Psoas muscle (tissue), 8 donors: ENCODE measurements around the gene UBE2M. TPM values are rescaled to one million over a fixed set of nuclear protein-coding genes. Genes with fewer than 3 reads are reported as not detected.
"Not testable (repeated sequence)": the region's sequence is repeated elsewhere in the genome, so short reads cannot be mapped to it uniquely, and the experiment has no call there.

Experiments used
- ATAC-seq, 4 donors: fragments of 200-7000 bp; cut with Tn5 transposase; one replicate each; pipeline ENCODE4 v1.9.1; 2020; ENCODE audit warnings: moderate library complexity in 3 of 4, mild to moderate bottlenecking in 2 of 4
- DNase-seq, 2 donors: peaks; one replicate each; pipeline ENCODE4 v3.0.0-alpha.2; 2020
- H3K27ac ChIP-seq: fragments of 200-600 bp; one replicate; pipeline ENCODE4 v1.8.0; 2022
- H3K27me3 ChIP-seq, 3 donors: fragments of 200-600 bp in 1 of 3; one replicate each; pipeline versions ENCODE4 v1.6.1 to v1.8.0; 2013 to 2022; ENCODE audit warnings: low read length in 2 of 3, mild to moderate bottlenecking in 2 of 3, moderate library complexity in 1 of 3; ENCODE audit not compliant: insufficient read depth in 3 of 3
- H3K36me3 ChIP-seq, 2 donors: fragments of 200-600 bp in 1 of 2; one replicate each; pipeline versions ENCODE4 v1.6.1 to v1.8.0; 2013 to 2022; ENCODE audit warnings: low read depth in 1 of 2, mild to moderate bottlenecking in 1 of 2, moderate library complexity in 1 of 2; ENCODE audit not compliant: insufficient read depth in 1 of 2
- H3K4me1 ChIP-seq: fragments of 200-600 bp; one replicate; pipeline ENCODE4 v1.8.0; 2022
- H3K4me3 ChIP-seq: fragments of 200-600 bp; one replicate; pipeline ENCODE4 v1.8.0; 2022; ENCODE audit warnings: mild to moderate bottlenecking
- H3K9me3 ChIP-seq: fragments of 200-600 bp; one replicate; pipeline ENCODE4 v1.8.0; 2022
- whole genome bisulfite sequencing, 3 donors: extraction: QIAGEN DNeasy Blood & Tissue Kit; methylation state at CpG; one replicate each; pipeline versions ENCODE4 v1.1.6 to v1.1.7; 2013; 5-methylcytosine and 5-hydroxymethylcytosine counted together
- intact Hi-C, 2 donors: fragments of 100-400 bp; cut with DNase I; formaldehyde crosslinking; loops; one replicate each; pipeline versions ENCODE4 v1.11.0 to v1.14.2; 2022
- polyA plus RNA-seq, 3 donors: library from polyadenylated mRNA; stranded (reverse); fragments of 200-250 nt; gene quantifications; one replicate each; pipeline ENCODE4 v1.2.3, GENCODE V29; 2013
- total RNA-seq, 4 donors: library from RNA; stranded (reverse); fragmentation: NEBNext Ultra II Directional in 2 of 4; extraction: Animal tissue kit (Norgen Biotek cat#: 25700) in 2 of 4; gene quantifications; one replicate each; pipeline versions ENCODE4 v1.2.1 to v1.2.4, GENCODE V29; 2021 to 2023
- TF ChIP-seq, protein P1 (sequence below): fragments of 200-600 bp; IDR thresholded peaks from one replicate; pipeline ENCODE4 v1.8.0; 2022; ENCODE audit warnings: antibody characterized with exemption
- donor health status: healthy with polysubstance abuse.
- donor health status: DM: no; HTN: no; CAD: no; lungs with moderate emphysema.
- donor health status: Bipolar disorder and iron deficiency.
- donor health status: healthy.
- donor health status: DM: yes; HTN: yes; CAD: no.
- donor health status: DM: no; HTN: no; CAD: no.
- donor health status: DM: no; HTN: no; CAD: no.
- donor health status: DM: yes; HTN: yes; CAD: no.

UBE2M gene
- total and polyA plus RNA-seq, 7 donors = 86.8 to 146 (median 144) TPM

- ATAC-seq = no peak
- DNase-seq = no peak
- H3K27ac ChIP-seq = no peak overlapping the region
- H3K4me3 ChIP-seq = no peak overlapping the region
- 85 to 86% (median 86%) methylated on average over 11 of the region's 11 CpGs for WGBS, 3 donors
- intact Hi-C loops = no loop called here
- peaks cover 0 to 19% of the 10 kb centered on the region in 2 donors for H3K36me3 ChIP-seq
- no peaks in the 10 kb centered on the region for H3K9me3 ChIP-seq
- TF ChIP-seq, protein P1, sequence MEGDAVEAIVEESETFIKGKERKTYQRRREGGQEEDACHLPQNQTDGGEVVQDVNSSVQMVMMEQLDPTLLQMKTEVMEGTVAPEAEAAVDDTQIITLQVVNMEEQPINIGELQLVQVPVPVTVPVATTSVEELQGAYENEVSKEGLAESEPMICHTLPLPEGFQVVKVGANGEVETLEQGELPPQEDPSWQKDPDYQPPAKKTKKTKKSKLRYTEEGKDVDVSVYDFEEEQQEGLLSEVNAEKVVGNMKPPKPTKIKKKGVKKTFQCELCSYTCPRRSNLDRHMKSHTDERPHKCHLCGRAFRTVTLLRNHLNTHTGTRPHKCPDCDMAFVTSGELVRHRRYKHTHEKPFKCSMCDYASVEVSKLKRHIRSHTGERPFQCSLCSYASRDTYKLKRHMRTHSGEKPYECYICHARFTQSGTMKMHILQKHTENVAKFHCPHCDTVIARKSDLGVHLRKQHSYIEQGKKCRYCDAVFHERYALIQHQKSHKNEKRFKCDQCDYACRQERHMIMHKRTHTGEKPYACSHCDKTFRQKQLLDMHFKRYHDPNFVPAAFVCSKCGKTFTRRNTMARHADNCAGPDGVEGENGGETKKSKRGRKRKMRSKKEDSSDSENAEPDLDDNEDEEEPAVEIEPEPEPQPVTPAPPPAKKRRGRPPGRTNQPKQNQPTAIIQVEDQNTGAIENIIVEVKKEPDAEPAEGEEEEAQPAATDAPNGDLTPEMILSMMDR = no peak
- peaks cover 15% of the 10 kb centered on the region for H3K4me1 ChIP-seq
- H3K27me3 ChIP-seq = no peaks in the 10 kb centered on the region
Measured at GRCh38 chr19:58578012-58578925, 19.9 kb upstream of the UBE2M start.

GRCh38 chr19:58577581-58577980 lies 19.2 kb upstream of the UBE2M start:
- H3K4me1 ChIP-seq = peaks cover 15% of the 10 kb centered on the region
- H3K4me3 ChIP-seq, ATAC-seq, DNase-seq, H3K27ac ChIP-seq, intact Hi-C loops, H3K27me3 ChIP-seq, H3K9me3 ChIP-seq: not testable (repeated sequence)
- H3K36me3 ChIP-seq = peaks cover 0 to 12% of the 10 kb centered on the region in 2 donors
- WGBS, 3 donors = 92 to 96% (median 93%) methylated on average over 2 of the region's 2 CpGs

GRCh38 chr19:58575183-58576041 lies 17.0 kb upstream of the UBE2M start:
- peak; percentile 68 to 77 (median 68) for ATAC-seq
- peak; percentile 91 to 94 for DNase-seq
- no peaks in the 10 kb centered on the region for H3K9me3 ChIP-seq
- H3K4me1 ChIP-seq = peaks cover 18% of the 10 kb centered on the region
- H3K27me3 ChIP-seq = no peaks in the 10 kb centered on the region
- H3K36me3 ChIP-seq = peaks cover 0 to 10% of the 10 kb centered on the region in 2 donors
- 0 to 1% (median 0%) methylated on average over 61 to 66 of the region's 66 CpGs for WGBS, 3 donors
- intact Hi-C loops = no loop called here
- H3K4me3 ChIP-seq = peak overlapping the region; percentile 94
- TF ChIP-seq, protein P1 = no peak
- peak overlapping the region; percentile 99 for H3K27ac ChIP-seq

DNA sequence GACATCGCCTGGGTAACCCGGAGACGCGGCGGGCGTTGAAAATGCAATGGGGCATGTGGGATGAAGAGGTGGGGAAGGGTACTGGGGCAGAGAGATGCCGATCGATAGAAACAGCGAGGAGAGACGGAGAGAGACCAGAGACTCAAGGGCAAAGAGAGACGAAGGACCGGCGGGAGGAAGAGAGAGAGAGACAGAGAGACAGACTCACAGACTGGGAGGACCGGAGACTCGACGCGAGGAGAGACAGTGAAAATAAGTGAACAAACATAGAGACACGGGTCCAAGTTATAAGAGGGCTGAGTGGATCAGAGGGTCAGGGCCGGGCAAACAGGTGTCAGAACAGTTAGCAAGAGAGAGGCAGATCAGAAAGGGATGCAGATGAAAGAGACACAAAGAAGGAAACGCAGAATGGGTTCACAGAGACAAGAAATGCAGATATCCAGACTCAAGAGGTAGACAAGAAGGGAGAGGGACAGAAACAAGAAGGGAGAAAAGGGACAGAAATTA lies 15.3 kb upstream of the UBE2M start:
- DNase-seq (no peak), ATAC-seq (no peak)
- WGBS, 3 donors = 1% methylated on average over 20 of the region's 20 CpGs
- Histone ChIP-seq H3K9me3 (no peaks in the 10 kb centered on the region), H3K4me3 (peak overlapping the region; percentile 94), H3K4me1 (peaks cover 18% of the 10 kb centered on the region), H3K27me3 (no peaks in the 10 kb centered on the region), H3K36me3 (peaks cover 0 to 27% of the 10 kb centered on the region in 2 donors), H3K27ac (peak overlapping the region; percentile 99)
- TF ChIP-seq, protein P1 = no peak
- intact Hi-C loops = loop anchor here in 1 of 2 donors (1.0 kb wide), 1 partner anchor 14 kb away; no protein-coding TSS in a partner anchor
